Spleen (tissue), 11 donors: ENCODE measurements around the gene UTS2R. TPM values are rescaled to one million over a fixed set of nuclear protein-coding genes. Genes with fewer than 3 reads are reported as not detected.

ENCODE experiments used
- DNase-seq: peaks from one replicate; pipeline ENCODE4 v3.0.0-alpha.2; 2020
- H3K27ac ChIP-seq, 8 donors: fragments of 200-600 bp; sonication (generic) in 7 of 8; 1 replicate in 4 of 8; 2 replicates in 4 of 8; pipeline versions ENCODE4 v1.5.0 to v1.8.0; 2016 to 2021; ENCODE audit warnings: inconsistent platforms in 4 of 8, mild to moderate bottlenecking in 4 of 8, moderate library complexity in 1 of 8
- H3K27me3 ChIP-seq, 7 donors: fragments of 200-600 bp; sonication (generic) in 6 of 7; replicated peaks in 1 of 7; 1 replicate in 4 of 7; 2 replicates in 3 of 7; pipeline versions ENCODE4 v1.5.0 to v1.8.0; 2016 to 2021; ENCODE audit warnings: inconsistent platforms in 3 of 7, mild to moderate bottlenecking in 1 of 7
- H3K36me3 ChIP-seq, 6 donors: fragments of 200-600 bp; sonication (generic) in 5 of 6; 1 replicate in 4 of 6; 2 replicates in 2 of 6; pipeline versions ENCODE4 v1.5.0 to v1.8.0; 2016 to 2021; ENCODE audit warnings: inconsistent platforms in 2 of 6
- H3K4me1 ChIP-seq, 6 donors: fragments of 200-600 bp; sonication (generic) in 5 of 6; 1 replicate in 3 of 6; 2 replicates in 3 of 6; pipeline versions ENCODE4 v1.5.0 to v1.8.0; 2016 to 2021; ENCODE audit warnings: inconsistent platforms in 3 of 6
- H3K4me3 ChIP-seq, 8 donors: fragments of 200-600 bp; sonication (generic) in 7 of 8; 1 replicate in 4 of 8; 2 replicates in 4 of 8; pipeline versions ENCODE4 v1.5.0 to v1.8.0; 2016 to 2021; ENCODE audit warnings: inconsistent platforms in 4 of 8, mild to moderate bottlenecking in 4 of 8, moderate library complexity in 2 of 8
- H3K9me3 ChIP-seq, 8 donors: fragments of 200-600 bp; sonication (generic) in 7 of 8; 1 replicate in 4 of 8; 2 replicates in 4 of 8; pipeline versions ENCODE4 v1.5.0 to v1.8.0; 2016 to 2021; ENCODE audit warnings: inconsistent platforms in 4 of 8
- CTCF ChIP-seq, 11 experiments: fragments of 200-600 bp in 7 of 11; fragments of 450-650 bp in 4 of 11; sonication (generic) in 4 of 11; IDR thresholded peaks in 8 of 11; conservative IDR thresholded peaks in 3 of 11; 1 replicate in 7 of 11; 2 replicates in 4 of 11; pipeline versions ENCODE4 v1.4.0 to v1.8.0; 2016 to 2021; ENCODE audit warnings: antibody characterized with exemption in 11 of 11, inconsistent platforms in 4 of 11, mild to moderate bottlenecking in 1 of 11
- POLR2A ChIP-seq, 3 donors: fragments of 450-650 bp; IDR thresholded peaks; one replicate each; pipeline ENCODE4 v1.5.1; 2017; ENCODE audit warnings: antibody characterized with exemption in 3 of 3, mild to moderate bottlenecking in 1 of 3
- POLR2AphosphoS5 ChIP-seq, 3 donors: sonication (generic); formaldehyde crosslinking; IDR thresholded peaks; one replicate each; pipeline ENCODE4 v1.5.1; 2017; ENCODE audit warnings: antibody characterized with exemption in 3 of 3
- WGBS, 5 donors: extraction: QIAGEN DNeasy Blood & Tissue Kit in 3 of 5; methylation state at CpG; one replicate each; pipeline versions ENCODE4 v1.1.5 to v1.1.7; 2013 to 2018; 5-methylcytosine and 5-hydroxymethylcytosine counted together
- intact Hi-C: fragments of 100-400 bp; cut with DNase I; formaldehyde crosslinking; loops from one replicate; pipeline ENCODE4 v1.15.0; 2023; ENCODE audit warnings: low total_unique reads
- polyA plus RNA-seq, 3 donors: library from polyadenylated mRNA; stranded (reverse); fragments of 200-250 nt; gene quantifications; one replicate each; pipeline ENCODE4 v1.2.1, GENCODE V29; 2013
- total RNA-seq, 7 donors: library from RNA; depleted of rRNA in 3 of 7; stranded (reverse); fragments of >200 nt in 3 of 7; fragmentation: NEBNext Ultra II Directional in 4 of 7; extraction: Animal tissue kit (Norgen Biotek cat#: 25700) in 4 of 7; gene quantifications; one replicate each; pipeline versions ENCODE4 v1.1.0 to v1.2.1, GENCODE V29; 2016 to 2021
- donor health status: healthy with polysubstance abuse.
- donor health status: DM: no; HTN: no; CAD: no; lungs with moderate emphysema.
- donor health status: DM: no; HTN: no; CAD: no.
- donor health status: Bipolar disorder and iron deficiency.
- donor health status: healthy.
- donor health status: DM: no; HTN: no; CAD: no.
- donor health status: DM: yes; HTN: yes; CAD: no.

Gene UTS2R
- total and polyA plus RNA-seq, 10 donors = 0.26 to 3.1 (median 0.60) TPM; not detected in 5

- intact Hi-C loops = loop anchor here (5.0 to 10.0 kb wide), 2 partner anchors 86 to 119 kb away; no protein-coding TSS in a partner anchor
- Histone ChIP-seq H3K9me3 (no peaks in the 10 kb centered on the region), H3K27ac (no peak overlapping the region), H3K36me3 (peaks cover 0 to 54% (median 0%) of the 10 kb centered on the region in 6 donors), H3K27me3 (peaks cover 0 to 42% (median 0%) of the 10 kb centered on the region in 7 donors), H3K4me1 (peaks cover 3 to 17% (median 12%) of the 10 kb centered on the region in 6 donors), H3K4me3 (no peak overlapping the region)
- DNase-seq = peak; percentile 77
- TF ChIP-seq CTCF (IDR thresholded peaks at IDR 0.05 in 8 of 11, conservative IDR thresholded peaks at IDR 0.05 in 3 of 11) (no peak), POLR2AphosphoS5 (IDR thresholded peaks at IDR 0.05) (peak in 1 of 3 donors; percentile 21)
- WGBS, 5 donors = 64 to 75% (median 71%) methylated on average over 16 to 21 of the region's 21 CpGs
These were observed 47.9 kb upstream of the UTS2R start for GRCh38 chr17:82323514-82324234.

- 63 to 81% (median 73%) methylated on average over 23 to 25 of the region's 25 CpGs for WGBS, 5 donors
- Histone ChIP-seq H3K9me3 (no peaks in the 10 kb centered on the region), H3K4me3 (no peak overlapping the region), H3K27ac (no peak overlapping the region), H3K4me1 (peaks cover 3 to 17% (median 12%) of the 10 kb centered on the region in 6 donors), H3K36me3 (peaks cover 0 to 61% (median 0%) of the 10 kb centered on the region in 6 donors), H3K27me3 (peaks cover 0 to 50% (median 0%) of the 10 kb centered on the region in 7 donors)
- DNase-seq = no peak
- intact Hi-C loops = loop anchor here (5.0 to 10.0 kb wide), 2 partner anchors 87 to 120 kb away; no protein-coding TSS in a partner anchor
- TF ChIP-seq POLR2A (IDR thresholded peaks at IDR 0.05) (no peak), CTCF (IDR thresholded peaks at IDR 0.05 in 8 of 11, conservative IDR thresholded peaks at IDR 0.05 in 3 of 11) (no peak), POLR2AphosphoS5 (IDR thresholded peaks at IDR 0.05) (no peak)
These were observed 46.8 kb upstream of the UTS2R start for GRCh38 chr17:82324566-82325285.

- TF ChIP-seq POLR2A (IDR thresholded peaks at IDR 0.05) (no peak), CTCF (IDR thresholded peaks at IDR 0.05 in 8 of 11, conservative IDR thresholded peaks at IDR 0.05 in 3 of 11) (no peak)
- H3K27me3 ChIP-seq = peaks cover 0 to 56% (median 0%) of the 10 kb centered on the region in 7 donors
- H3K36me3 ChIP-seq = peaks cover 0 to 61% (median 0%) of the 10 kb centered on the region in 6 donors
- intact Hi-C loops = loop anchor here (10.0 kb wide), 1 partner anchor 121 kb away; no protein-coding TSS in a partner anchor
- H3K4me3 ChIP-seq = no peak overlapping the region
- WGBS, 5 donors = 84 to 87% (median 85%) methylated on average over 20 to 30 of the region's 30 CpGs
- H3K9me3 ChIP-seq = no peaks in the 10 kb centered on the region
- H3K4me1 ChIP-seq = peaks cover 5 to 24% (median 18%) of the 10 kb centered on the region in 6 donors
- no peak overlapping the region for H3K27ac ChIP-seq
- DNase-seq = peak; percentile 76
These were observed 46.0 kb upstream of the UTS2R start for GRCh38 chr17:82325286-82326180.
